Measurements from ENCODE around the gene SLC25A36.

DNA sequence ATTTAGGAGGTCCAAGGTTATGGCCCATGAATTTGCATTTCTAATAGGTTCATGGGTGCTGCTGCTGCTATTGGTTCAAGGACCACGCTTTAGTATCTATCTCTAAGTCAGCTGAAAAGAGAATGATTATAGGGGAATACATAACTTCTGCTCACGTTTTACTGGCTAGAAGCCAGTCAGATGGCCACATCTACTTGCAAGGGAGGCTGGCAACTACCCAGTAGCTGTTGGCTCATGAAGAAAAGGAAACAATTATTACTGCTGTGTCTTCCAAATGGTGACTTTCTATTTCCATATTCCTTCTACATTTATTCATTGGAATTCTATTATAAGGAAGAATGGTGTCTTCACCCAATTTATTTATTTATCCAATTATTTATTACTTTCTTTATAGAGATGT lies 54.2 kb downstream of the SLC25A36 start:
- TF ChIP-seq, protein P1, sequence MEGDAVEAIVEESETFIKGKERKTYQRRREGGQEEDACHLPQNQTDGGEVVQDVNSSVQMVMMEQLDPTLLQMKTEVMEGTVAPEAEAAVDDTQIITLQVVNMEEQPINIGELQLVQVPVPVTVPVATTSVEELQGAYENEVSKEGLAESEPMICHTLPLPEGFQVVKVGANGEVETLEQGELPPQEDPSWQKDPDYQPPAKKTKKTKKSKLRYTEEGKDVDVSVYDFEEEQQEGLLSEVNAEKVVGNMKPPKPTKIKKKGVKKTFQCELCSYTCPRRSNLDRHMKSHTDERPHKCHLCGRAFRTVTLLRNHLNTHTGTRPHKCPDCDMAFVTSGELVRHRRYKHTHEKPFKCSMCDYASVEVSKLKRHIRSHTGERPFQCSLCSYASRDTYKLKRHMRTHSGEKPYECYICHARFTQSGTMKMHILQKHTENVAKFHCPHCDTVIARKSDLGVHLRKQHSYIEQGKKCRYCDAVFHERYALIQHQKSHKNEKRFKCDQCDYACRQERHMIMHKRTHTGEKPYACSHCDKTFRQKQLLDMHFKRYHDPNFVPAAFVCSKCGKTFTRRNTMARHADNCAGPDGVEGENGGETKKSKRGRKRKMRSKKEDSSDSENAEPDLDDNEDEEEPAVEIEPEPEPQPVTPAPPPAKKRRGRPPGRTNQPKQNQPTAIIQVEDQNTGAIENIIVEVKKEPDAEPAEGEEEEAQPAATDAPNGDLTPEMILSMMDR (IDR thresholded peaks at IDR 0.05; ENCODE audit: insufficient read depth, low read length) = no peak
- TF ChIP-seq POLR2AphosphoS5 (IDR thresholded peaks at IDR 0.05; ENCODE audit: low read depth) (no peak), GABPA (IDR thresholded peaks at IDR 0.05; ENCODE audit: low read depth) (no peak)
